ENCODE measurements around the gene ZNF268. TPM values are rescaled to one million over a fixed set of nuclear protein-coding genes. Genes with fewer than 3 reads are reported as not detected.

The ZNF268 gene
- total and polyA plus RNA-seq, 10 of the 15 experiments (the other 5 are each of a cell fraction or from before 2014, with no cell fraction given): 9.4 to 23.2 (median 15.3) TPM

- Histone ChIP-seq H4K20me1 (ENCODE audit: control insufficient read depth, insufficient read depth) (no peaks in the 10 kb centered on the region), H3K27me3 (replicated peaks in 1 of 2; ENCODE audit: control insufficient read depth in 2 of 2, insufficient read depth in 2 of 2, low read length in 1 of 2) (no peaks in the 10 kb centered on the region), H3K36me3 (ENCODE audit: control insufficient read depth in 2 of 2, insufficient read depth in 2 of 2, low read length in 1 of 2) (no peaks in the 10 kb centered on the region), H3K9me3 (replicated peaks; ENCODE audit: control insufficient read depth, insufficient read depth, low read length) (no peaks in the 10 kb centered on the region; the same call in 2 of the 3 replicates), H3K4me3 (no peak within 1 kb of the TSS), H3K27ac (ENCODE audit: control insufficient read depth, insufficient read depth) (no peak within 1 kb of the TSS), H3K4me1 (ENCODE audit: control insufficient read depth, insufficient read depth, low read length) (no peaks in the 10 kb centered on the region), H2AFZ (ENCODE audit: control insufficient read depth, low read depth, low read length) (no peak within 1 kb of the TSS), H3K79me2 (ENCODE audit: control insufficient read depth, insufficient read depth, low read length) (no peaks in the 10 kb centered on the region), H3K4me2 (ENCODE audit: control insufficient read depth, insufficient read depth) (no peak within 1 kb of the TSS), H3K9ac (ENCODE audit: control insufficient read depth, insufficient read depth, low read length) (no peak within 1 kb of the TSS)
- ATAC-seq (no peak), DNase-seq (ENCODE audit: low read depth, low spot score) (no peak), FAIRE-seq (no peak)
- RAD21 ChIA-PET (ENCODE audit: unreplicated experiment): no interaction called here
- SMC1A ChIA-PET (ENCODE audit: uncharacterized antibody, unreplicated experiment): no interaction called here
- POLR2A ChIA-PET: no interaction called here
- in situ Hi-C loops (cut with MboI): no loop called here
- no TSS peak for BruUV-seq (replicated peaks)
- CTCF ChIA-PET: no interaction called here
- 86% methylated on average over 13 of the region's 61 CpGs for WGBS (ENCODE audit: insufficient coverage, insufficient replicate concordance, low lambda C conversion rate, missing lambda C conversion rate)
- intact Hi-C loops (cut with micrococcal nuclease; ENCODE audit: unreplicated experiment): no loop called here
- no peak for TF ChIP-seq ZBTB4 (CRISPR knock-in tag; IDR thresholded peaks at IDR 0.05)
- no peak for TF ChIP-seq TCF3 (IDR thresholded peaks at IDR 0.05; ENCODE audit: borderline replicate concordance, insufficient read depth, low read depth, low read length)
- TF ChIP-seq ZBTB33 (IDR thresholded peaks at IDR 0.05): no peak
- no peak for TF ChIP-seq E4F1 (IDR thresholded peaks at IDR 0.05; ENCODE audit: borderline replicate concordance, partially characterized antibody)
- no peak for TF ChIP-seq MEF2B (IDR thresholded peaks at IDR 0.05; ENCODE audit: partially characterized antibody, poor library complexity, severe bottlenecking)
- TF ChIP-seq IRF4 (IDR thresholded peaks at IDR 0.05; ENCODE audit: low read depth, low read length): no peak
- no peak for TF ChIP-seq FOS (IDR thresholded peaks at IDR 0.05; ENCODE audit: borderline replicate concordance, extremely low read depth, insufficient read length)
- TF ChIP-seq NFYA (IDR thresholded peaks at IDR 0.05; ENCODE audit: borderline replicate concordance, low read depth, low read length): no peak
- TF ChIP-seq HDAC2 (IDR thresholded peaks at IDR 0.05): no peak
- TF ChIP-seq PKNOX1 (IDR thresholded peaks at IDR 0.05): no peak
- no peak for TF ChIP-seq NR2F1 (conservative IDR thresholded peaks at IDR 0.05)
- no peak for TF ChIP-seq RAD51 (IDR thresholded peaks at IDR 0.05)
These were observed 54.3 kb downstream of the ZNF268 start, which contains the start of gene ANHX for GRCh38 chr12:133235401-133236112. ANHX (minus strand) TSS chr12:133235877; CDS start chr12:133234356, 1,521 bp downstream.

Measured in GM12878 (cell line).